DOHH2 (cell line): ENCODE data around the gene ANKS4B.

Experiments
- H3F3A ChIP-seq: fragments of 200-600 bp; sonication (generic), shearing (Covaris generic); 2 replicates; pipeline ENCODE4 v1.6.0; 2016; ENCODE audit warnings: antibody characterized with exemption, mild to moderate bottlenecking; ENCODE audit not compliant: control insufficient read depth, insufficient read depth
- H3K27ac ChIP-seq: fragments of 200-600 bp; sonication (generic); 2 replicates; pipeline ENCODE4 v1.5.1; 2014; ENCODE audit warnings: low read depth, mild to moderate bottlenecking, low read length, moderate library complexity
- H3K27me3 ChIP-seq: fragments of 200-600 bp; sonication (generic); 2 replicates; pipeline ENCODE4 v1.6.1; 2014; ENCODE audit warnings: mild to moderate bottlenecking, low read length, mixed read lengths; ENCODE audit not compliant: control insufficient read depth
- H3K36me3 ChIP-seq: fragments of 200-600 bp; sonication (generic); 2 replicates; pipeline ENCODE4 v1.6.1; 2014; ENCODE audit warnings: mild to moderate bottlenecking, low read length, moderate library complexity, mixed read lengths; ENCODE audit not compliant: control insufficient read depth
- H3K4me1 ChIP-seq: fragments of 200-600 bp; sonication (generic); 2 replicates; pipeline ENCODE4 v1.6.1; 2014; ENCODE audit warnings: mild to moderate bottlenecking, low read length, mixed read lengths; ENCODE audit not compliant: control insufficient read depth
- H3K4me2 ChIP-seq: fragments of 200-600 bp; sonication (generic); 2 replicates; pipeline ENCODE4 v1.6.0; 2014; ENCODE audit warnings: mild to moderate bottlenecking, low read length, moderate library complexity
- H3K4me3 ChIP-seq: fragments of 200-600 bp; sonication (generic); 2 replicates; pipeline ENCODE4 v1.5.1; 2014; ENCODE audit warnings: mild to moderate bottlenecking, low read length, mixed read lengths
- H3K79me2 ChIP-seq: fragments of 200-600 bp; sonication (generic); 2 replicates; pipeline ENCODE4 v1.6.1; 2014; ENCODE audit warnings: mild to moderate bottlenecking, low read length, mixed read lengths; ENCODE audit not compliant: control insufficient read depth
- H3K9me2 ChIP-seq: fragments of 200-600 bp; sonication (generic); replicated peaks from 2 replicates; pipeline ENCODE4 v1.6.1; 2014; ENCODE audit warnings: mild to moderate bottlenecking, low read length, mixed read lengths; ENCODE audit not compliant: control insufficient read depth
- H3K9me3 ChIP-seq: fragments of 200-600 bp; sonication (generic); 2 replicates; pipeline ENCODE4 v1.6.1; 2014; ENCODE audit warnings: antibody characterized with exemption, low read length, mixed read lengths; ENCODE audit not compliant: control insufficient read depth, insufficient read depth
- H4K20me1 ChIP-seq: fragments of 200-600 bp; sonication (generic); 2 replicates; pipeline ENCODE4 v1.6.0; 2014; ENCODE audit warnings: low read depth, mild to moderate bottlenecking, antibody characterized with exemption, low read length, moderate library complexity; ENCODE audit not compliant: control insufficient read depth, insufficient read depth
- CTCF ChIP-seq: fragments of 200-600 bp; sonication (generic); IDR thresholded peaks from one replicate; pipeline ENCODE4 v1.5.1; 2014; ENCODE audit warnings: antibody characterized with exemption, mild to moderate bottlenecking, low read depth, low read length; ENCODE audit not compliant: poor library complexity, severe bottlenecking
- EZH2phosphoT487 ChIP-seq: fragments of 200-600 bp; sonication (generic); IDR thresholded peaks from 2 replicates; pipeline ENCODE4 v1.6.1; 2017; ENCODE audit warnings: borderline replicate concordance, mild to moderate bottlenecking, antibody characterized with exemption, low read length, moderate library complexity, mixed read lengths

The ANKS4B gene

GRCh38 chr16:21199607-21200218 is 33.8 kb upstream of the ANKS4B start:
- no peaks in the 10 kb centered on the region for H3K9me2 ChIP-seq

GRCh38 chr16:21203155-21203797 is 30.2 kb upstream of the ANKS4B start:
- TF ChIP-seq EZH2phosphoT487 (no peak), CTCF (no peak)
- H3K27me3 ChIP-seq, result peaks cover 46% of the 10 kb centered on the region
- no peak overlapping the region for H3K27ac ChIP-seq
- no peaks in the 10 kb centered on the region for H3K4me1 ChIP-seq
- no peaks in the 10 kb centered on the region for H3F3A ChIP-seq
- no peaks in the 10 kb centered on the region for H4K20me1 ChIP-seq
- H3K4me3 ChIP-seq, result no peak overlapping the region
- H3K4me2 ChIP-seq, result no peak overlapping the region
- H3K9me2 ChIP-seq, result no peaks in the 10 kb centered on the region
- H3K79me2 ChIP-seq, result no peaks in the 10 kb centered on the region
- no peaks in the 10 kb centered on the region for H3K36me3 ChIP-seq
- H3K9me3 ChIP-seq, result no peaks in the 10 kb centered on the region

More at GRCh38 chr16:21199607-21200218, 33.8 kb upstream of the ANKS4B start:
- Histone ChIP-seq H3K27me3 (peaks cover 60% of the 10 kb centered on the region), H3K79me2 (no peaks in the 10 kb centered on the region), H3K36me3 (no peaks in the 10 kb centered on the region), H3K9me3 (no peaks in the 10 kb centered on the region), H4K20me1 (no peaks in the 10 kb centered on the region), H3F3A (no peaks in the 10 kb centered on the region), H3K27ac (no peak overlapping the region), H3K4me2 (no peak overlapping the region), H3K4me3 (no peak overlapping the region), H3K4me1 (no peaks in the 10 kb centered on the region)
- TF ChIP-seq EZH2phosphoT487 (no peak), CTCF (no peak)

GRCh38 chr16:21205303-21205702 is 28.2 kb upstream of the ANKS4B start:
- Histone ChIP-seq H3K4me2 (no peak overlapping the region), H3K4me3 (no peak overlapping the region), H3K79me2 (no peaks in the 10 kb centered on the region), H3K27ac (no peak overlapping the region), H3K4me1 (no peaks in the 10 kb centered on the region), H3K9me2 (no peaks in the 10 kb centered on the region), H4K20me1 (no peaks in the 10 kb centered on the region), H3K27me3 (peaks cover 46% of the 10 kb centered on the region), H3K36me3 (no peaks in the 10 kb centered on the region), H3K9me3 (no peaks in the 10 kb centered on the region), H3F3A (no peaks in the 10 kb centered on the region)
- TF ChIP-seq EZH2phosphoT487 (no peak), CTCF (no peak)
